SHP77 treated with DMSO at 0.1 percent for 48 hours (cell line): ENCODE measurements around the gene SBF2.

Experiments
- DNase-seq: peaks from one replicate; lab custom pipeline; 2025; lab: John Stamatoyannopoulos, UW

SBF2 gene

GRCh38 chr11:10317776-10318526 is 23.9 kb upstream of the SBF2 start:
- DNase-seq: no peak

GRCh38 chr11:10317151-10317755 is 23.2 kb upstream of the SBF2 start:
- no peak for DNase-seq

- DNase-seq: no peak
These were observed 21.1 kb upstream of the SBF2 start for GRCh38 chr11:10315083-10315482.

- no peak for DNase-seq
These were observed 20.4 kb upstream of the SBF2 start for GRCh38 chr11:10314199-10315072.

GRCh38 chr11:10311802-10312201 is 17.8 kb upstream of the SBF2 start:
- DNase-seq: no peak

GRCh38 chr11:10310301-10310841 is 16.4 kb upstream of the SBF2 start:
- no peak for DNase-seq

- DNase-seq: no peak
These were observed 15.4 kb upstream of the SBF2 start for GRCh38 chr11:10309163-10310093.

GRCh38 chr11:10308201-10308954 is 14.4 kb upstream of the SBF2 start:
- no peak for DNase-seq

GRCh38 chr11:10307400-10308200 is 13.6 kb upstream of the SBF2 start:
- peak; percentile 28 for DNase-seq

GRCh38 chr11:10307022-10307399 is 13.0 kb upstream of the SBF2 start:
- DNase-seq: no peak

- DNase-seq: no peak
These were observed 12.2 kb upstream of the SBF2 start for GRCh38 chr11:10305964-10306918.

GRCh38 chr11:10305262-10305963 is 11.4 kb upstream of the SBF2 start:
- no peak for DNase-seq

GRCh38 chr11:10304495-10305261 is 10.7 kb upstream of the SBF2 start, which contains the start of gene ADM:
ADM (plus strand) TSS chr11:10305073; CDS start chr11:10305701, 628 bp downstream.
- DNase-seq: no peak

- DNase-seq: no peak
These were observed 9.7 kb upstream of the SBF2 start for GRCh38 chr11:10303558-10304363.

GRCh38 chr11:10302744-10303557 is 8.9 kb upstream of the SBF2 start:
- DNase-seq: no peak
